Pancreas (tissue), 10 donors: ENCODE measurements around the gene FBXO22. TPM values are rescaled to one million over a fixed set of nuclear protein-coding genes. Genes with fewer than 3 reads are reported as not detected.
A peak's percentile ranks its signal among the peaks of the same experiment; 100 is the strongest.
"Not testable (repeated sequence)": the region's sequence is repeated elsewhere in the genome, so short reads cannot be mapped to it uniquely, and the experiment has no call there.

Experiments
- ATAC-seq, 4 donors: fragments of 200-7000 bp; cut with Tn5 transposase; one replicate each; pipeline versions ENCODE4 v1.8.0 to v1.9.1; 2020; ENCODE audit warnings: mild to moderate bottlenecking in 4 of 4, moderate library complexity in 4 of 4
- DNase-seq, 6 donors: peaks; one replicate each; pipeline ENCODE4 v3.0.0-alpha.2; 2020
- FAIRE-seq: peaks from 2 replicates; lab custom pipeline; 2012; peaks lifted over from hg19 to GRCh38; lab: Jason Lieb, UNC
- H3K27ac ChIP-seq, 4 donors: fragments of 200-600 bp; sonication (generic); 1 replicate in 3 of 4; 2 replicates in 1 of 4; pipeline versions ENCODE4 v1.5.0 to v1.8.0; 2020
- H3K27me3 ChIP-seq, 4 donors: fragments of 200-600 bp; one replicate each; pipeline ENCODE4 v1.8.0; 2021
- H3K36me3 ChIP-seq, 3 donors: fragments of 200-600 bp; sonication (generic) in 1 of 3; one replicate each; pipeline versions ENCODE4 v1.5.0 to v1.8.0; 2020 to 2021
- H3K4me1 ChIP-seq, 3 donors: fragments of 200-600 bp; one replicate each; pipeline ENCODE4 v1.8.0; 2021
- H3K4me3 ChIP-seq, 4 donors: fragments of 200-600 bp; sonication (generic) in 2 of 4; one replicate each; pipeline versions ENCODE4 v1.5.0 to v1.8.0; 2020 to 2021
- H3K9me3 ChIP-seq, 4 donors: fragments of 200-600 bp; one replicate each; pipeline ENCODE4 v1.8.0; 2021
- CTCF ChIP-seq, 4 donors: fragments of 200-600 bp; sonication (generic) in 3 of 4; IDR thresholded peaks; one replicate each; pipeline versions ENCODE4 v1.5.0 to v1.8.0; 2021; ENCODE audit warnings: antibody characterized with exemption in 4 of 4
- WGBS, 2 donors: extraction: QIAGEN DNeasy Blood & Tissue Kit; methylation state at CpG; one replicate each; pipeline ENCODE4 v1.1.7; 2013; 5-methylcytosine and 5-hydroxymethylcytosine counted together
- intact Hi-C, 3 donors: fragments of 100-400 bp; cut with DNase I; formaldehyde crosslinking; loops; one replicate each; pipeline versions ENCODE4 v1.11.1 to v1.14.2; 2022
- polyA plus RNA-seq, 2 donors: library from polyadenylated mRNA; stranded (reverse); fragments of 200-250 nt; gene quantifications; one replicate each; pipeline ENCODE4 v1.2.3, GENCODE V29; 2013
- total RNA-seq, 6 donors: library from RNA; stranded (reverse); fragmentation: NEBNext Ultra II Directional in 4 of 6; extraction: Animal tissue kit (Norgen Biotek cat#: 25700) in 4 of 6; gene quantifications; one replicate each; pipeline versions ENCODE4 v1.2.1 to v1.2.4, GENCODE V29; 2021 to 2023
- donor health status: healthy with polysubstance abuse.
- donor health status: DM: no; HTN: no; CAD: no; lungs with moderate emphysema.
- donor health status: DM: no; HTN: no; CAD: no.
- donor health status: control.
- donor health status: control.
- donor health status: Bipolar disorder and iron deficiency.
- donor health status: DM: yes; HTN: yes; CAD: no.
- donor health status: DM: no; HTN: no; CAD: no.
- donor health status: DM: no; HTN: no; CAD: no.
- donor health status: DM: yes; HTN: yes; CAD: no.

The FBXO22 gene
- total and polyA plus RNA-seq, 8 donors: 3.1 to 14.9 (median 12.5) TPM

GRCh38 chr15:75891895-75892294, 11.8 kb upstream of the FBXO22 start:
- no peak for TF ChIP-seq CTCF (IDR thresholded peaks at IDR 0.05)
- Histone ChIP-seq H3K36me3 (no peaks in the 10 kb centered on the region), H3K27me3 (no peaks in the 10 kb centered on the region), H3K4me1 (no peaks in the 10 kb centered on the region), H3K9me3 (no peaks in the 10 kb centered on the region), H3K4me3 (no peak overlapping the region), H3K27ac (no peak overlapping the region)
- ATAC-seq: peak in 1 of 4 donors; percentile 47
- no peak for FAIRE-seq
- intact Hi-C loops: no loop called here
- DNase-seq: no peak

- H3K27ac ChIP-seq: no peak overlapping the region
- ATAC-seq (no peak), DNase-seq (no peak), FAIRE-seq (no peak)
- 75 to 76% methylated on average over 2 of the region's 2 CpGs for WGBS, 2 donors
- no peaks in the 10 kb centered on the region for H3K27me3 ChIP-seq
- no peak overlapping the region for H3K4me3 ChIP-seq
- no peaks in the 10 kb centered on the region for H3K4me1 ChIP-seq
- TF ChIP-seq CTCF (IDR thresholded peaks at IDR 0.05): no peak
- no peaks in the 10 kb centered on the region for H3K9me3 ChIP-seq
- intact Hi-C loops: no loop called here
- H3K36me3 ChIP-seq: no peaks in the 10 kb centered on the region
These were observed 7.9 kb upstream of the FBXO22 start for GRCh38 chr15:75895731-75896130.

- DNase-seq (no peak), ATAC-seq (no peak), FAIRE-seq (no peak)
- Histone ChIP-seq H3K9me3 (no peaks in the 10 kb centered on the region), H3K27ac (no peak overlapping the region), H3K4me1 (peaks cover 0 to 6% (median 0%) of the 10 kb centered on the region in 3 donors), H3K27me3 (no peaks in the 10 kb centered on the region), H3K36me3 (no peaks in the 10 kb centered on the region), H3K4me3 (no peak overlapping the region)
- TF ChIP-seq CTCF (IDR thresholded peaks at IDR 0.05): no peak
- intact Hi-C loops: loop anchor here in 1 of 3 donors (10.0 kb wide), 1 partner anchor 56 kb away; the partner anchor contains the start of gene UBE2Q2
These were observed 3.1 kb upstream of the FBXO22 start for GRCh38 chr15:75900577-75900976.

GRCh38 chr15:75902129-75902557, 1.5 kb upstream of the FBXO22 start:
- no peak for TF ChIP-seq CTCF (IDR thresholded peaks at IDR 0.05)
- FAIRE-seq: no peak
- Histone ChIP-seq H3K36me3 (no peaks in the 10 kb centered on the region), H3K4me1 (peaks cover 0 to 6% (median 0%) of the 10 kb centered on the region in 3 donors), H3K27me3 (no peaks in the 10 kb centered on the region), H3K4me3 (no peak overlapping the region), H3K9me3 (no peaks in the 10 kb centered on the region), H3K27ac (no peak overlapping the region)
- intact Hi-C loops: loop anchor here in 1 of 3 donors (10.0 kb wide), 1 partner anchor 57 kb away; the partner anchor contains the start of gene UBE2Q2
- no peak for ATAC-seq
- 38 to 42% methylated on average over 8 of the region's 8 CpGs for WGBS, 2 donors
- DNase-seq: no peak

- H3K9me3 ChIP-seq: no peaks in the 10 kb centered on the region
- intact Hi-C loops: loop anchor here in 1 of 3 donors (10.0 kb wide), 1 partner anchor 60 kb away; the partner anchor contains the start of gene UBE2Q2
- FAIRE-seq (no peak), DNase-seq (no peak), ATAC-seq (no peak)
- no peaks in the 10 kb centered on the region for H3K27me3 ChIP-seq
- TF ChIP-seq CTCF (IDR thresholded peaks at IDR 0.05): no peak
- H3K4me3 ChIP-seq: peak overlapping the region in 1 of 4 donors; percentile 86
- H3K36me3 ChIP-seq: no peaks in the 10 kb centered on the region
- H3K4me1 ChIP-seq: peaks cover 0 to 6% (median 0%) of the 10 kb centered on the region in 3 donors
- no peak overlapping the region for H3K27ac ChIP-seq
- WGBS, 2 donors: 51 to 59% methylated on average over 5 of the region's 5 CpGs
These were observed 1.6 kb downstream of the FBXO22 start for GRCh38 chr15:75905231-75905630.

- H3K36me3 ChIP-seq: peaks cover 0 to 12% (median 6%) of the 10 kb centered on the region in 3 donors
- H3K9me3 ChIP-seq, DNase-seq, H3K27me3 ChIP-seq, FAIRE-seq, H3K4me3 ChIP-seq, intact Hi-C loops, ATAC-seq, H3K27ac ChIP-seq, H3K4me1 ChIP-seq: not testable (repeated sequence)
- 95 to 96% methylated on average over 3 of the region's 3 CpGs for WGBS, 2 donors
These were observed 6.7 kb downstream of the FBXO22 start for GRCh38 chr15:75910355-75910754.
